HAP-1 (cell line): Measurements from ENCODE around the gene TBX5.

Experiments used
- DNase-seq, 2 experiments: peaks; one replicate each; pipeline ENCODE4 v3.0.0-alpha.2; 2016 to 2020; ENCODE audit warnings: low spot score in 2 of 2
- H3K27me3 ChIP-seq: fragments of 250-450 bp; sonication (Bioruptor Pico); 2 replicates; pipeline ENCODE4 v1.5.1; 2020; ENCODE audit warnings: low read depth, mild to moderate bottlenecking, moderate library complexity
- H3K36me3 ChIP-seq: fragments of 250-450 bp; sonication (Bioruptor Pico); replicated peaks from 2 replicates; pipeline ENCODE4 v1.5.1; 2020; ENCODE audit warnings: mild to moderate bottlenecking
- H3K4me1 ChIP-seq: fragments of 250-450 bp; sonication (Bioruptor Pico); 2 replicates; pipeline ENCODE4 v1.5.1; 2020; ENCODE audit warnings: mild to moderate bottlenecking
- H3K4me3 ChIP-seq: fragments of 250-450 bp; sonication (Bioruptor Pico); 2 replicates; pipeline ENCODE4 v1.5.1; 2020; ENCODE audit warnings: mild to moderate bottlenecking, moderate library complexity
- H3K9me3 ChIP-seq: fragments of 250-450 bp; sonication (Bioruptor Pico); 2 replicates; pipeline ENCODE4 v1.5.1; 2020; ENCODE audit warnings: mild to moderate bottlenecking, moderate library complexity
- in situ Hi-C: fragments of 300-500 bp; cut with MboI; formaldehyde crosslinking; loops from 3 replicates; pipeline ENCODE4 v1.14.3; 2020; ENCODE audit warnings: low sequenced_read_pairs, inconsistent platforms, mixed read lengths

TBX5 gene

DNA sequence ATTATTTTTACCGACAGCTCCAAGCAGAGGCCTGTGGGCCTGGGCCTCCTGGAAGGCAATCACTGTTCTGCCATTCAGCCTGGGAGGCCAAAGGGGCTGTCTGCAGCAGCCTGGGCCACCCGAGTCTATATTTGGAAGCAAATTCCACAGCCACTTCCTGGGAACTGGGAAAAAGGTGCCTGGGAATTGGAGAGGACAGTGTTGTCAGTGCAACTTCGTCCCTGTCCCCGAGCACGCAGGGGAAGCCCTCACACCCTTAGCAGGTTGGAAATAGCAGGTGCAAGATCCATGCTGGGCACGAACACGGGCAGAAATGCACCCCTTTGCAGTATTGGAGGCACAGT is 9.6 kb upstream of the TBX5 start:
- in situ Hi-C loops: no loop called here

DNA sequence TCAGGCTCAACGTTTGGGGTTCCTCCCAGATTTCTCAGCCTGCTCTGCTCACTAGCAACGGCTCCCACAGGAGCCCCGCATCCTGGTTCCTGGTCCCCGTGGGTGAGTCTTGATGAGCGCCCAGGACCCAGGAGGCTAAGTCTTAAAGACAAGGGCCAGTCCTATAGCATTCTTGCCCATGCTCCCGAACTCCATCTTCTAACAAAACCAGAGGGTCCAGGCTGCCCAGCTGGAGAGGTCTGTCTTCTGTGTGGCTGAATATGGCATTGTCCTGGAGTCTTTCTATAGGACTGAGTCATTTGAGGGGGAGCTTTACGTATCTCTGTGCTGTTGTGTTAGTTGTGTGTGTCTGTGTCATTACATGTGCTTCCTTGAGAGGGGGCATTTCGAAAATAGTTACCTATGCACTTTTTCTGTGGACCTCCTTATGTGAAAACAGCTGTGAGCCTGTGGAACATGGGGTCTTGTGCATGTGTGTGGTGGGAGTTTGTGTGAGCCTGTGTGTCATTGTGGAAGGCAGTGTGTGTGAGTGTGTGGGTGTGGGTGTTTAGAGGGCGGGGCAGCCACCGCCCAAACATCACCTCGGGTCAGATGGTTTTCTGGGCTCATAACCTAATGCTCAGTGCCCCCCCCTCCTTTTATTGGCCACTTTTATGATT is 9.1 kb upstream of the TBX5 start:
- H3K4me1 ChIP-seq: peaks cover 21% of the 10 kb centered on the region
- in situ Hi-C loops: loop anchor here (5.0 kb wide), 1 partner anchor 32 kb away; no protein-coding TSS in a partner anchor
- H3K9me3 ChIP-seq: no peaks in the 10 kb centered on the region
- no peaks in the 10 kb centered on the region for H3K27me3 ChIP-seq
- no peaks in the 10 kb centered on the region; the same call in 1 of the 2 replicates for H3K36me3 ChIP-seq
- H3K4me3 ChIP-seq: no peak overlapping the region
- no peak for DNase-seq

More for the DNA sequence above, 9.6 kb upstream of the TBX5 start:
- DNase-seq: no peak
- Histone ChIP-seq H3K4me3 (no peak overlapping the region), H3K9me3 (no peaks in the 10 kb centered on the region), H3K4me1 (peaks cover 17% of the 10 kb centered on the region), H3K36me3 (no peaks in the 10 kb centered on the region; the same call in 1 of the 2 replicates), H3K27me3 (no peaks in the 10 kb centered on the region)

DNA sequence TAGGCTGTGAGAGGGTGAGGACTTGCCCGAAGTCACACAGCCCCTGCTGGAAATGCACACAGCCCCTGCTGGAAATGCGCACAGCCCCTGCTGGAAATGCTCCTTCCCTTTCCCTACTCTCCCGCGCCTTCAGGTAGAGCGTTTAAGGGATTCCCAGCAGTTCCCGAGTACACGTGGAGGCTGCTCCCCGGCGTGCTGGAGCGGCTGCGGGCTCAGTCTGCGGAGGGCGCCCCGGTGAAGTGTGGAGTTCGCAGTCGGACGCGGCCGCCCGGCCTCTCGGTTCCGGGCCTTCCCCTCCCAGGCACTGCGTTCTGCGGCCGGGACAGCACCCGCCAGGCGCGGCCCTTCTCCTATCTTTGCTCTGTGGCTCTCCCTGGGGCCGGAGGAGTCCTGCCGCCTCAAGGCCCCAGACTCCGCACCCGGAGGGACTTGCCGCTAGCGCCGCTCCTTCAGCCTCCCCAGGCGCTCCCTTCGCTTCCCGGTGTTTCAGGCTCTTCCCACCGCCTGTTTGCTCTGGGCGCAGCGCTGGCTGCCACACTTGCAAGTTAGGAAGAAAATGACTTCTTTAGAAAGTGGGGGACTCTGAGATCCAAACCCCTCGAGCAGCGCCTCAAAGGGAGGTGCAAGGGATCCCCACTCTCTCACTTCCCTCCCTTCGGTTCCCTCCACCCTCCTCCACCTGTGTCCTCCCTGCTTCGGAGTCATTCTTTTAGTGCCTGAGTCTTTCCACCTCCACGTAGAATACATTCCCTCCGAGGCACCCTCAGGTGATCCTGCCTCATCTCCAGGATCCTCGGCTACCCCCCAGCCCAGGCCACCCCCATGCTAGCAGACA is 8.3 kb upstream of the TBX5 start:
- in situ Hi-C loops: loop anchor here (5.0 kb wide), 1 partner anchor 33 kb away; no protein-coding TSS in a partner anchor
- no peak overlapping the region for H3K4me3 ChIP-seq
- H3K27me3 ChIP-seq: no peaks in the 10 kb centered on the region
- no peaks in the 10 kb centered on the region; the same call in 1 of the 2 replicates for H3K36me3 ChIP-seq
- H3K9me3 ChIP-seq: no peaks in the 10 kb centered on the region
- peaks cover 21% of the 10 kb centered on the region for H3K4me1 ChIP-seq
- no peak for DNase-seq

DNA sequence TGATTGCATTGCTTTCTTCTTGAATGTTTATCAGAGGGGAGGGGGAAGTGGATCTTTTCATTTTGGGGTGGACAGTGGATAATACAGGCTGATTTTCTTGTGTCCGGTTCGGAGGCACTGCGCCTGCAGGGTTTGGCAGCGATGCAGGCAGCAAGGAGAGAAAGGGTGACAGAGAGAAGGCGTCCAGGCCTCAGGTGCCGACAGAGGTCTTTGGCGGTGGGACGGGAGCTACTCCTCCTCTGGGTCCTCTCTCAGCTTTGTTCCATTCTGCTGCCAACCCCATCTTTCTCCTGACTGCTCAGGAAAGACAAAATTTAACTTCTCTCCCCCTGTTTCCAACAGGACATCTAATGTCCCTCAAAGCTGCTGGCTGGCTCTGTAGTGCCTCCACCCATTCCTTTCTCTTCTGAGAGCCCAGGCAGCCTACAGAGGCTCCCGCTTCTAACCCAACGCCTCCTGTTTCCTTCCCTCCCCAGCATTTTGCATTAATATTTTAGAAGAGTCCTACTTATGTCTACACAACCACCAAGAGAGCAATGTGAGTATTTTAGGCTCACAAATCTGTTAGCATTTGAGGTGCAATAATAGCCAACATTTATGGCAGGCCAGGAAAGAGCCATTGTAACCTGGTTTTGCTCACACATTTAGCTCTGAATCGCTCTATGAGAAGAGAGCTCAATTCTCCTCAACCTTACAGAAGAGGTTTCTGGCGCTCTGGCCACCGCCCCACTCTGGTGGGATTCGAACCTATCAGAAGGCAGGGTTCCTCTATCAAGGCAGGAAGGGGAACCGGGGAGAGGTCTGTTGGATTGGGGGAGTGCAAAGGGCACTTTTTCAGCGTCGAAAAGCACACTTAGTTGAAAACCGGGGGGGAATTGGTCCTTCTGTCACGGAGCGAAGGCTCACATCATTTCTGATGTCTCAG is 7.1 kb upstream of the TBX5 start:
- in situ Hi-C loops: loop anchor here (5.0 kb wide), 1 partner anchor 34 kb away; no protein-coding TSS in a partner anchor

DNA sequence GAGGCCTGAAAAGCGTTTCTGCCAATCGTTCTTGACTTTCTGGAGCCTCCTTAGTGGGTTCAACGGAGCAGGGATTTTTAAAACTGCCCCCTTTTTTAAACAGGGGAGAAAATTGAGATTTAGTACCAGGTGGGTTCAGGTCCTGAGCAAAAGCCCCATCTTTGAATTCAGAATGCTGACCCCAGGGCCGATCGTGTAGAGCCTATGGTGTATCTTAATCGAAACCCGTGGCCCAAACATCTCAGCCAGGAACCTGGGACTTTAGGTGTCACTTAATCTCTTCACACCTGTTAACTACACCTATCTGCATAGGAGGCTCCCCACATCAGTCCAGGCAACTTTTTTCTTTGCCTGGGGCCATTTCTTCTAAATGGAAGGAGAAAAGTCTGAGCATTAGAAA is 6.4 kb upstream of the TBX5 start:
- peaks cover 21% of the 10 kb centered on the region for H3K4me1 ChIP-seq
- DNase-seq: no peak
- no peaks in the 10 kb centered on the region for H3K9me3 ChIP-seq
- H3K27me3 ChIP-seq: no peaks in the 10 kb centered on the region
- no peak overlapping the region for H3K4me3 ChIP-seq
- H3K36me3 ChIP-seq: no peaks in the 10 kb centered on the region; the same call in 1 of the 2 replicates
- in situ Hi-C loops: loop anchor here (5.0 kb wide), 1 partner anchor 35 kb away; no protein-coding TSS in a partner anchor

More for the DNA sequence above, 7.1 kb upstream of the TBX5 start:
- H3K4me1 ChIP-seq: peaks cover 21% of the 10 kb centered on the region
- H3K4me3 ChIP-seq: no peak overlapping the region
- no peaks in the 10 kb centered on the region for H3K9me3 ChIP-seq
- no peaks in the 10 kb centered on the region for H3K27me3 ChIP-seq
- H3K36me3 ChIP-seq: no peaks in the 10 kb centered on the region; the same call in 1 of the 2 replicates
- DNase-seq: no peak

DNA sequence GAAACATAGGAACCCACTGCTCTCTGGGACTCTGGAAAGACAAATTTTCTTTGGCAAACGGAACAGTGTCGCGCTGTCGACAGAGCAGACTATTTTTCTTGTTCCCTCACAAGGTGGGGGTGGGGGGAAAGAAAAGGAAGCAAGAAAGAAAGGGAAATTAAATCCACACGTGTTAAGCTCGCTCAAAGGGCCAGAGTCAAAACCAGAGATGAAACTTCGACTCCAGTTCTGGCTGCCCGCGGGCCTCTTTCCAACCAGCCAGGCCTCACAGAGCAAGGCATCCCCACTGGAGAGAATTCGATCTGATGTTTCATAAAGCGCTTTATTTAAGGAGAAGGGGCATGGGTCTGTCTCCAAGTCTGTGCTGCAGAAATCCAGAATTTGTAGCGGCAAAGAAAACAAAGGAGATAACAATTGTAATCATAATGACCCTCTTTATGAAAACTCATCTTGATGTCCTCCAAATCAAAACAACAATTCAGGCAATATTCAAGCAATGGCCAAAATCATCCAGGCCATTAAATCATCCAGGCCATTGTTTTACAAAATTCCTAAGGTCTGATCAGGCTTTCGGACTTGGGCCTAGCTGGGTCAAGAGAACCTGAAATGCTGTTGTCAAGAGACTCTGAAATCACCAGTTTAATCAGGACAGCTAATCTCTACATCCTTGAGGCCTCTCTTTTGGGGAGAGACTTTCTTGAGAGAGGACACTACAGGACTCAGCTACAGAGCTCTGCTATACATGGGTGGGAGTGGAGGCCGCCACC is 5.3 kb upstream of the TBX5 start:
- Histone ChIP-seq H3K9me3 (no peaks in the 10 kb centered on the region), H3K36me3 (no peaks in the 10 kb centered on the region; the same call in 1 of the 2 replicates), H3K27me3 (no peaks in the 10 kb centered on the region), H3K4me3 (no peak overlapping the region), H3K4me1 (peaks cover 21% of the 10 kb centered on the region)
- DNase-seq: no peak
- in situ Hi-C loops: loop anchor here (5.0 kb wide), 1 partner anchor 36 kb away; no protein-coding TSS in a partner anchor

DNA sequence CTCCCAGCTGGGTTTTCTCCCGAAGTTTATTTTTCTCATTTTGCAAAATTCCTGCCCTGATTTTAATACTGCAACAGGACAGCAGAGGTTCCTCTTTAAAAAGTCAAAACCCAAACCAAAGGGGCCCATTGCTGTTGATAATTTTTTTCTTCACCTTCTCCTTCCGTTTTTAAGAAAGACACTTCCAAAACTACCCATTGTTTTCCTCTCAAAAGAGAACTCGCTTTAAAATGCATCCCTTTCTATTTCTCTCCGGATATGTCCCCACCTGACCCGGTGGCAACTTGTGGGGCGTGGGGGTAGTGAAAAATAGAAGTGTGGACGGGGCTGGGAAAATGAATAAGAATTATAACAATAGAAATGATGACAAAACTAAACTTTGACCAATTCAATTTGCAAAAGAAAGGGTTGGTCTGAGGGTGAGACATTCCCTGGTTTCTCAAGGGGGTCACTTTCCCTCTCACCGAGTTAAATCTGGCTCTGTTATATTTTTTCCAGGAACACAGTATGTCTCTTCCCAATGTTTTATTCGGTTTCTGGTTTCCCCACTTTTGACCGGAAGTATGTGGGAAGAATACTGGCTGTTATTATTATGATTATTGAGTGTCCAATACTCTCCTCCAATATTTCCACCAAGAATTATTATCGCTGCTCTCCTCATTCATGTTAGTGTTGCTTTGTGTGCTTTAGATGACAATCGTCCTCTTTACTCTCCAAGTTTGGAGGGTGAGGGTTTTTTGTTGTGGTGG is 4.1 kb upstream of the TBX5 start:
- H3K4me1 ChIP-seq: peaks cover 21% of the 10 kb centered on the region
- no peaks in the 10 kb centered on the region; the same call in 1 of the 2 replicates for H3K36me3 ChIP-seq
- H3K9me3 ChIP-seq: no peaks in the 10 kb centered on the region
- peak; percentile 74 to 75 for DNase-seq
- H3K27me3 ChIP-seq: no peaks in the 10 kb centered on the region
- H3K4me3 ChIP-seq: peak overlapping the region; percentile 63
- in situ Hi-C loops: loop anchor here (5.0 kb wide), 1 partner anchor 37 kb away; no protein-coding TSS in a partner anchor

DNA sequence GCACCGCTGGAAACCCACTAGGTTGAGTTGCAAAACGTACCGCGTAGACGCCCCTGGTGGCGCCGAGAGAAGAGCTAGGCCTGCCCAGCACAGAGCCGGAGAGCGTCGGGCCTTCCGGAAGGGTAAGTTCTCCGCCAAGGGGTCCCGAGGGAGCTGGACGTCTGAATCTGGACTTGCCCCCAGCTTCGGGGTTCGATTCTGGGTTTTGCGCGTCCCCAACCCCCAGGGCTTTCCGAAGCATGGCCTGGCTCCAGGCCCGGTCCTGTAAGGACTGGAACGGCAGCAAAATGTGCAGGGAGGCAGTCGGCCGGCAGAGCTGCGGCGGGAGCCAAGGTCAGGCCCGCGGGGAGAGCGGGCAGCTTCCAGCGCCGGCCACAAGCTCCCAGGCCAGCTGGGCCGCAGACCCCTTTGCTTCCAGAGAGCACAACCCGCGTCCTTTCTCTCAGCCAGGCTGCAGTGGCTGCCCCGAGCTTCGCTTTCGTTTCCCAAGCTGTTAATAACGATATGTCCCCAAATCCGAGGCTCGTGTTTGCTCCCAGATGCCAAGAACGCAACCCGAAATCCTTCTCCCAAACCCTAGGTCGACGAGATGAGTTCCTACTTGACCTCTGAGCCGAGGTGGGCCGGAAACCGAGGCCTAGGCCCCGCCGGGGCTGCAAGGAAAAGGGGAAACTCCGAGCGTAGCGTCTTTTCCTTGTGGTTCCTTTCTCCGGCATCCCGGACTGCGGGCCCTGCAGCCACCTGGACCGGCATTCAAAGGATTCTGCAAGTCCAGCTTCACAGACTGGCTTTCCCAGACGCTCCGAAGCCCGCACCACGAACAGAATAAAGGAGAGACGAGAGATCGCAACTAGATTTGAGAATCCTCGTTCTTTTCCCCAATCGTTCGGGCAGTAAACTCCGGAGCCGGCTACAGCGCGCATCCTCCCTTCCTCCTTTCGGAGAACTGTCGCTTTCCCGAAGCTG is 3.2 kb upstream of the TBX5 start:
- no peaks in the 10 kb centered on the region for H3K9me3 ChIP-seq
- DNase-seq: peak; percentile 47 to 62
- H3K27me3 ChIP-seq: no peaks in the 10 kb centered on the region
- H3K36me3 ChIP-seq: no peaks in the 10 kb centered on the region; the same call in 1 of the 2 replicates
- H3K4me3 ChIP-seq: peak overlapping the region; percentile 63
- in situ Hi-C loops: no loop called here
- H3K4me1 ChIP-seq: peaks cover 23% of the 10 kb centered on the region

DNA sequence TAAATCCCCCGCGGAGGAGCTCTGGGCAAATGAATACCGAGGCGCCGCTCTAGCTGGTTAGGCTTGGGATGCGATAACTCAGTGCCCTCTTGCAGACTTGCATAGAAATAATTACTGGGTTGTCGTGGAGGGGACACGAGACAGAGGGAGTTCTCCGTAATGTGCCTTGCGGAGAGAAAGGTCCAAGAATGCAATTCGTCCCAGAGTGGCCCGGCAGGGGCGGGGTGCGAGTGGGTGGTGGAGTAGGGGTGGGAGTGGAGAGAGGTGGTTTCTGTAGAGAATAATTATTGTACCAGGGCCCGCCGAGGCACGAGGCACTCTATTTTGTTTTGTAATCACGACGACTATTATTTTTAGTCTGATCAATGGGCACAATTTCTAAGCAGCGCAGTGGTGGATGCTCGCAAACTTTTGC is 2.5 kb upstream of the TBX5 start:
- no peaks in the 10 kb centered on the region; the same call in 1 of the 2 replicates for H3K36me3 ChIP-seq
- peak in 1 of 2 experiments; percentile 50 for DNase-seq
- no peaks in the 10 kb centered on the region for H3K9me3 ChIP-seq
- H3K4me3 ChIP-seq: peak overlapping the region; percentile 63
- in situ Hi-C loops: no loop called here
- peaks cover 24% of the 10 kb centered on the region for H3K4me1 ChIP-seq
- H3K27me3 ChIP-seq: no peaks in the 10 kb centered on the region

DNA sequence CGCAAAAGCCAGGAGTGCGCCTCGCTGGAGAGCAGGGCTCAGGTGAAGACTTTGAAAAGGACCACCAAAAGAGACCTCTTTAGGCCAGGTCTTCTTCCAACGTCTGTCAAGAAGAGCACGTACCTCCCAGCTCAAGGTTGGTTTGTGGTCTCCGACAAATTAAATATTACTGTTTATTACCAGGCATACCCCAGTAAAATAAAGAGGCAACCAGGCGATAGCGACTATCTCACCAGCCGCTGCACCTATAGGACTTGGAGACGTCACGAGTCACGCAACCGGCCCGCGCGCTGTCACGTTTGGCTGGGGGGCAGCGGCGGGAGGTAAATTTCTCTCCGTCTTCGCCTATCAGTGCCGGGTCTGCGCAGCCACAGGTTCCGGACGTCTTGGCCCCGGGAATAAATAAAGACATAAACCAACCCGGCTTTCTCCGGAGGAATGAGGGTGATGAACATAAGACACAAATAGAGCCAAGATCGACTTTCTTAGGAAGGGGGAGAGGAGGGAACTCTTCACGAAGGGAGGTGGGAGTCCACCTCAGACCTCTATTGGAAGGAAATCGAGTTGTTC is 2.0 kb upstream of the TBX5 start:
- no peaks in the 10 kb centered on the region for H3K9me3 ChIP-seq
- H3K4me3 ChIP-seq: peak overlapping the region; percentile 63
- no peaks in the 10 kb centered on the region; the same call in none of the 2 replicates for H3K36me3 ChIP-seq
- H3K4me1 ChIP-seq: peaks cover 24% of the 10 kb centered on the region
- in situ Hi-C loops: no loop called here
- no peaks in the 10 kb centered on the region for H3K27me3 ChIP-seq
- peak; percentile 58 to 81 for DNase-seq
